HG02943 (cell line): Measurements from ENCODE around the gene SFRP4.

Source experiments
- ATAC-seq: cut with Tn5 transposase; IDR thresholded peaks from one replicate; pipeline ENCODE4 v1.9.1; 2021; ENCODE audit warnings: mild to moderate bottlenecking, low read depth, moderate library complexity; ENCODE audit not compliant: unreplicated experiment

Gene SFRP4

GRCh38 chr7:37927773-37928444, 11.3 kb upstream of the SFRP4 start:
- no peak for ATAC-seq

GRCh38 chr7:37925620-37926019, 9.0 kb upstream of the SFRP4 start:
- no peak for ATAC-seq

GRCh38 chr7:37924491-37925041, 7.9 kb upstream of the SFRP4 start:
- no peak for ATAC-seq

GRCh38 chr7:37923996-37924395, 7.4 kb upstream of the SFRP4 start:
- ATAC-seq, result no peak

GRCh38 chr7:37921876-37922275, 5.3 kb upstream of the SFRP4 start:
- no peak for ATAC-seq

GRCh38 chr7:37920849-37921805, 4.5 kb upstream of the SFRP4 start:
- ATAC-seq, result peak; percentile 62

- peak; percentile 59 for ATAC-seq
Observed at GRCh38 chr7:37920305-37920848, 3.8 kb upstream of the SFRP4 start, which contains the start of gene EPDR1. EPDR1 (plus strand) TSS chr7:37920640; CDS start chr7:37920940, 300 bp downstream.

GRCh38 chr7:37918526-37918925, 1.9 kb upstream of the SFRP4 start:
- ATAC-seq, result no peak

GRCh38 chr7:37916017-37916672, 472 bp downstream of the SFRP4 start:
- no peak for ATAC-seq

GRCh38 chr7:37915438-37915837, 1.2 kb downstream of the SFRP4 start:
- ATAC-seq, result no peak

- ATAC-seq, result no peak
Observed at GRCh38 chr7:37912756-37913155, 3.9 kb downstream of the SFRP4 start.

- no peak for ATAC-seq
Observed at GRCh38 chr7:37908221-37908788, 8.3 kb downstream of the SFRP4 start.

GRCh38 chr7:37901890-37902524, 14.6 kb downstream of the SFRP4 start:
- ATAC-seq, result no peak

GRCh38 chr7:37901236-37901827, 15.3 kb downstream of the SFRP4 start:
- ATAC-seq, result peak; percentile 69

GRCh38 chr7:37899712-37900247, 16.8 kb downstream of the SFRP4 start:
- no peak for ATAC-seq

GRCh38 chr7:37894671-37895070, 21.9 kb downstream of the SFRP4 start:
- ATAC-seq, result no peak

GRCh38 chr7:37893359-37893758, 23.3 kb downstream of the SFRP4 start:
- no peak for ATAC-seq

GRCh38 chr7:37882086-37882485, 34.5 kb downstream of the SFRP4 start:
- ATAC-seq, result no peak
